22Rv1 (cell line): ENCODE results near the gene AOPEP.

ENCODE experiments used
- ZFX ChIP-seq: fragments of 450-650 bp; IDR thresholded peaks from 2 replicates; pipeline ENCODE4 v1.6.1; 2017; ENCODE audit warnings: antibody characterized with exemption, borderline replicate concordance
- TF ChIP-seq, protein P1 (sequence below): fragments of 450-650 bp; IDR thresholded peaks from 2 replicates; pipeline ENCODE4 v1.5.1; 2017; ENCODE audit warnings: mild to moderate bottlenecking

GRCh38 chr9:94944626-94945025 is 218.1 kb downstream of the AOPEP start:
- TF ChIP-seq, protein P1, sequence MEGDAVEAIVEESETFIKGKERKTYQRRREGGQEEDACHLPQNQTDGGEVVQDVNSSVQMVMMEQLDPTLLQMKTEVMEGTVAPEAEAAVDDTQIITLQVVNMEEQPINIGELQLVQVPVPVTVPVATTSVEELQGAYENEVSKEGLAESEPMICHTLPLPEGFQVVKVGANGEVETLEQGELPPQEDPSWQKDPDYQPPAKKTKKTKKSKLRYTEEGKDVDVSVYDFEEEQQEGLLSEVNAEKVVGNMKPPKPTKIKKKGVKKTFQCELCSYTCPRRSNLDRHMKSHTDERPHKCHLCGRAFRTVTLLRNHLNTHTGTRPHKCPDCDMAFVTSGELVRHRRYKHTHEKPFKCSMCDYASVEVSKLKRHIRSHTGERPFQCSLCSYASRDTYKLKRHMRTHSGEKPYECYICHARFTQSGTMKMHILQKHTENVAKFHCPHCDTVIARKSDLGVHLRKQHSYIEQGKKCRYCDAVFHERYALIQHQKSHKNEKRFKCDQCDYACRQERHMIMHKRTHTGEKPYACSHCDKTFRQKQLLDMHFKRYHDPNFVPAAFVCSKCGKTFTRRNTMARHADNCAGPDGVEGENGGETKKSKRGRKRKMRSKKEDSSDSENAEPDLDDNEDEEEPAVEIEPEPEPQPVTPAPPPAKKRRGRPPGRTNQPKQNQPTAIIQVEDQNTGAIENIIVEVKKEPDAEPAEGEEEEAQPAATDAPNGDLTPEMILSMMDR = no peak
- no peak for TF ChIP-seq ZFX
